HCT116 (cell line): ENCODE measurements around the gene LGALS4. TPM values are rescaled to one million over a fixed set of nuclear protein-coding genes. Genes with fewer than 3 reads are reported as not detected.
"Not testable (repeated sequence)": the region's sequence is repeated elsewhere in the genome, so short reads cannot be mapped to it uniquely, and the experiment has no call there.

Experiments used
- ATAC-seq: fragments of 200-7000 bp; cut with Tn5 transposase; 2 replicates; pipeline ENCODE4 v1.9.1; 2020; ENCODE audit warnings: mild to moderate bottlenecking, moderate library complexity
- BruUV-seq: library from RNA; stranded (reverse); fragments of 400-500 nt; replicated peaks from 2 replicates; lab custom pipeline; 2021; lab: Mats Ljungman, UMichigan
- CTCF ChIA-PET: fragments of 300-600 bp; sonication (Branson Sonifier 250); formaldehyde crosslinking; loops from one replicate; lab custom pipeline; 2021; ENCODE audit warnings: antibody characterized with exemption; lab: Charles Lee
- POLR2A ChIA-PET: fragments of 300-600, 350-600 bp; sonication (Branson Sonifier 250); formaldehyde crosslinking; loops from one replicate; lab custom pipeline; 2021; ENCODE audit warnings: antibody characterized with exemption; lab: Charles Lee
- RAD21 ChIA-PET, 2 experiments: fragments of 300-600 bp; sonication (Branson Sonifier 250); formaldehyde crosslinking; loops; one replicate each; lab custom pipeline; 2023; ENCODE audit warnings: low total read pairs in 2 of 2; ENCODE audit not compliant: uncharacterized antibody in 2 of 2, unreplicated experiment in 2 of 2, low non-redundant PET in 1 of 2; lab: Charles Lee
- DNase-seq: peaks from one replicate; pipeline ENCODE4 v3.0.0-alpha.2; 2010; ENCODE audit warnings: low read depth, low spot score
- H2AFZ ChIP-seq: fragments of 200-600 bp; shearing (Covaris generic), sonication (generic); 2 replicates; pipeline ENCODE4 v1.6.1; 2017; ENCODE audit warnings: low read depth, mixed run types, mixed read lengths, antibody characterized with exemption, low read length; ENCODE audit not compliant: poor library complexity, severe bottlenecking
- H3K27ac ChIP-seq: 2 replicates; pipeline ENCODE4 v1.5.1; 2012; ENCODE audit warnings: low read depth, low read length
- H3K27me3 ChIP-seq: fragments of 200-600 bp; sonication (generic); 2 replicates; pipeline ENCODE4 v1.6.1; 2016; ENCODE audit warnings: mixed run types, low read length, mixed read lengths; ENCODE audit not compliant: insufficient read depth
- H3K36me3 ChIP-seq, 2 experiments: fragments of 200-500 bp in 1 of 2; fragments of 200-600 bp in 1 of 2; sonication (Bioruptor generic) in 1 of 2; sonication (generic) in 1 of 2; 2 replicates each; pipeline versions ENCODE4 v1.5.1 to v1.6.1; 2014 to 2016; ENCODE audit warnings: low read length in 2 of 2, inconsistent platforms in 1 of 2, mixed read lengths in 1 of 2, mixed run types in 1 of 2; ENCODE audit not compliant: insufficient read depth in 2 of 2, control insufficient read depth in 1 of 2
- H3K4me1 ChIP-seq, 2 experiments: fragments of 200-600 bp in 1 of 2; sonication (generic) in 1 of 2; 2 replicates each; pipeline versions ENCODE4 v1.5.1 to v1.6.1; 2012 to 2017; ENCODE audit warnings: low read length in 2 of 2, inconsistent platforms in 1 of 2, mild to moderate bottlenecking in 1 of 2, mixed read lengths in 1 of 2, mixed run types in 1 of 2, moderate library complexity in 1 of 2; ENCODE audit not compliant: insufficient read depth in 2 of 2, control insufficient read depth in 1 of 2
- H3K4me2 ChIP-seq: fragments of 200-600 bp; sonication (generic); 2 replicates; pipeline ENCODE4 v1.6.1; 2017; ENCODE audit warnings: mixed run types, low read length, mixed read lengths
- H3K4me3 ChIP-seq, 2 experiments: fragments of 200-600 bp in 1 of 2; sonication (generic) in 1 of 2; replicated peaks in 1 of 2; 2 replicates each; pipeline ENCODE4 v1.5.1; 2011 to 2016; ENCODE audit warnings: low read length in 2 of 2, control low read depth in 1 of 2, low read depth in 1 of 2, mild to moderate bottlenecking in 1 of 2, mixed read lengths in 1 of 2, mixed run types in 1 of 2
- H3K79me2 ChIP-seq: fragments of 200-600 bp; sonication (generic); 2 replicates; pipeline ENCODE4 v1.6.1; 2017; ENCODE audit warnings: mild to moderate bottlenecking, mixed run types, low read length, moderate library complexity, mixed read lengths; ENCODE audit not compliant: insufficient read depth
- H3K9ac ChIP-seq: fragments of 200-600 bp; sonication (generic); 2 replicates; pipeline ENCODE4 v1.6.1; 2016; ENCODE audit warnings: low read length, mixed read lengths
- H3K9me2 ChIP-seq: fragments of 200-600 bp; sonication (generic), shearing (Covaris generic); 2 replicates; pipeline ENCODE4 v1.6.1; 2017; ENCODE audit warnings: mixed run types, mild to moderate bottlenecking, moderate library complexity; ENCODE audit not compliant: insufficient read depth
- H3K9me3 ChIP-seq, 2 experiments: fragments of 200-500 bp in 1 of 2; fragments of 200-600 bp in 1 of 2; sonication (Bioruptor generic) in 1 of 2; sonication (generic) in 1 of 2; 2 replicates each; pipeline ENCODE4 v1.6.1; 2014 to 2017; ENCODE audit warnings: low read length in 2 of 2, mixed read lengths in 2 of 2, inconsistent platforms in 1 of 2, low read depth in 1 of 2, mild to moderate bottlenecking in 1 of 2, mixed run types in 1 of 2, moderate library complexity in 1 of 2; ENCODE audit not compliant: control insufficient read depth in 1 of 2, insufficient read depth in 1 of 2
- H4K20me1 ChIP-seq: fragments of 200-600 bp; sonication (generic), shearing (Covaris generic); 2 replicates; pipeline ENCODE4 v1.6.1; 2017; ENCODE audit warnings: mixed run types, mild to moderate bottlenecking, moderate library complexity; ENCODE audit not compliant: insufficient read depth
- CBX3 ChIP-seq: IDR thresholded peaks from 2 replicates; pipeline ENCODE4 v1.6.1; 2012; ENCODE audit warnings: low read depth
- CEBPB ChIP-seq: IDR thresholded peaks from 2 replicates; pipeline ENCODE4 v1.6.1; 2012; ENCODE audit warnings: low read depth
- EZH2 ChIP-seq: fragments of 200-600 bp; sonication (generic); IDR thresholded peaks from 2 replicates; pipeline ENCODE4 v1.6.1; 2017; ENCODE audit warnings: antibody characterized with exemption, mixed run types
- EZH2phosphoT487 ChIP-seq: fragments of 200-600 bp; IDR thresholded peaks from 2 replicates; pipeline ENCODE4 v1.6.1; 2018; ENCODE audit warnings: antibody characterized with exemption, borderline replicate concordance
- FOSL1 ChIP-seq: IDR thresholded peaks from 2 replicates; pipeline ENCODE4 v1.6.1; 2012; ENCODE audit warnings: low read depth
- JUND ChIP-seq: IDR thresholded peaks from 2 replicates; pipeline ENCODE4 v1.6.1; 2012
- POLR2AphosphoS5 ChIP-seq: IDR thresholded peaks from 2 replicates; pipeline ENCODE4 v1.6.1; 2011; ENCODE audit warnings: mild to moderate bottlenecking, low read depth, low read length, moderate library complexity
- RAD21 ChIP-seq: IDR thresholded peaks from 2 replicates; pipeline ENCODE4 v1.6.1; 2012; ENCODE audit warnings: low read depth, mild to moderate bottlenecking
- SIN3A ChIP-seq: IDR thresholded peaks from 2 replicates; pipeline ENCODE4 v1.6.1; 2012; ENCODE audit warnings: low read depth
- YY1 ChIP-seq: IDR thresholded peaks from 2 replicates; pipeline ENCODE4 v1.6.1; 2011; ENCODE audit warnings: low read length, low read depth, moderate library complexity, mild to moderate bottlenecking; ENCODE audit not compliant: insufficient replicate concordance; ENCODE audit errors: extremely low read depth
- ZNF274 ChIP-seq: fragments of 200-500 bp; sonication (Bioruptor generic); IDR thresholded peaks from 2 replicates; pipeline ENCODE4 v1.6.1; 2014; ENCODE audit warnings: mild to moderate bottlenecking, low read depth, low read length, inconsistent platforms
- intact Hi-C: fragments of 100-400 bp; cut with micrococcal nuclease; formaldehyde crosslinking; loops from 2 replicates; pipeline ENCODE4 v1.10.0; 2022
- total RNA-seq: library from RNA; stranded (reverse); gene quantifications from one replicate; pipeline ENCODE4 v1.2.1, GENCODE V29; 2021; ENCODE audit not compliant: unreplicated experiment
- TF ChIP-seq, protein P1 (sequence below): IDR thresholded peaks from 2 replicates; pipeline ENCODE4 v1.6.1; 2012; ENCODE audit warnings: low read depth
- TF ChIP-seq, protein P2 (sequence below), 3 experiments: fragments of 200-600 bp in 1 of 3; sonication (generic) in 1 of 3; IDR thresholded peaks in 2 of 3; conservative IDR thresholded peaks in 1 of 3; 2 replicates each; pipeline ENCODE4 v1.5.1; 2012 to 2017; ENCODE audit warnings: low read depth in 2 of 3, low read length in 2 of 3, antibody characterized with exemption in 1 of 3, borderline replicate concordance in 1 of 3, control low read depth in 1 of 3, mild to moderate bottlenecking in 1 of 3, mixed read lengths in 1 of 3, mixed run types in 1 of 3, moderate library complexity in 1 of 3; ENCODE audit not compliant: insufficient read depth in 1 of 3
- TF ChIP-seq, protein P3 (sequence below): IDR thresholded peaks from 2 replicates; pipeline ENCODE4 v1.6.1; 2012
- TF ChIP-seq, protein P4 (sequence below): IDR thresholded peaks from 2 replicates; pipeline ENCODE4 v1.6.1; 2012

The LGALS4 gene
- total RNA-seq, 1 experiment from 2014 or later, result 0.86 TPM

DNA sequence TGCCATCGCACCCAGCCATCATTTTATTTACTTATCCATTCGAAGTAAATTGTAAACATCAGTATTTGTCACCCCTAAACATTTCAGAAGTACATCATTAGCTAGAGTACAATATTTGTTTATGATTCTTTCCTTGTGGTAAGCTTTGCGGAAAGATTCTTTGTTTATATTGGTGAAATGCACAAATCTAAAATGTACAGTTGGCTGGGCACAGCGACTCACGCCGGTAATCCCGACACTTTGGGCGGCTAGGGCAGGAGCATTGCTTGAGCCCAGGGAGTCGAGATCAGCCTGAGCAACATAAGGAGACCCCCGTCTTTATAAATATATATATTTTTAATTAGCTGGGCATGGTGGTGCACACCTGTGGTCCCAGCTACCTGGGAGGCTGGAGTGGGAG is 13.6 kb downstream of the LGALS4 start:
- Histone ChIP-seq H3K27me3 (no peaks in the 10 kb centered on the region), H3K4me3 (no peak overlapping the region), H4K20me1 (no peaks in the 10 kb centered on the region), H3K9me2 (no peaks in the 10 kb centered on the region), H2AFZ (no peak overlapping the region), H3K9ac (no peak overlapping the region), H3K27ac (no peak overlapping the region), H3K4me1 (peaks cover 0 to 3% of the 10 kb centered on the region in 2 experiments; a peak in 1 of 4 replicates), H3K4me2 (no peak overlapping the region), H3K36me3 (no peaks in the 10 kb centered on the region), H3K9me3 (no peaks in the 10 kb centered on the region), H3K79me2 (no peaks in the 10 kb centered on the region)
- no TSS peak for BruUV-seq
- ATAC-seq (no peak), DNase-seq (no peak)
- ChIA-PET POLR2A (interaction anchor here (2.5 kb wide), 1 partner anchor 23 kb away, joined by 13 read pairs; no protein-coding TSS in a partner anchor), RAD21 (no interaction called here), CTCF (no interaction called here)
- intact Hi-C loops, result no loop called here
- TF ChIP-seq, protein P1, sequence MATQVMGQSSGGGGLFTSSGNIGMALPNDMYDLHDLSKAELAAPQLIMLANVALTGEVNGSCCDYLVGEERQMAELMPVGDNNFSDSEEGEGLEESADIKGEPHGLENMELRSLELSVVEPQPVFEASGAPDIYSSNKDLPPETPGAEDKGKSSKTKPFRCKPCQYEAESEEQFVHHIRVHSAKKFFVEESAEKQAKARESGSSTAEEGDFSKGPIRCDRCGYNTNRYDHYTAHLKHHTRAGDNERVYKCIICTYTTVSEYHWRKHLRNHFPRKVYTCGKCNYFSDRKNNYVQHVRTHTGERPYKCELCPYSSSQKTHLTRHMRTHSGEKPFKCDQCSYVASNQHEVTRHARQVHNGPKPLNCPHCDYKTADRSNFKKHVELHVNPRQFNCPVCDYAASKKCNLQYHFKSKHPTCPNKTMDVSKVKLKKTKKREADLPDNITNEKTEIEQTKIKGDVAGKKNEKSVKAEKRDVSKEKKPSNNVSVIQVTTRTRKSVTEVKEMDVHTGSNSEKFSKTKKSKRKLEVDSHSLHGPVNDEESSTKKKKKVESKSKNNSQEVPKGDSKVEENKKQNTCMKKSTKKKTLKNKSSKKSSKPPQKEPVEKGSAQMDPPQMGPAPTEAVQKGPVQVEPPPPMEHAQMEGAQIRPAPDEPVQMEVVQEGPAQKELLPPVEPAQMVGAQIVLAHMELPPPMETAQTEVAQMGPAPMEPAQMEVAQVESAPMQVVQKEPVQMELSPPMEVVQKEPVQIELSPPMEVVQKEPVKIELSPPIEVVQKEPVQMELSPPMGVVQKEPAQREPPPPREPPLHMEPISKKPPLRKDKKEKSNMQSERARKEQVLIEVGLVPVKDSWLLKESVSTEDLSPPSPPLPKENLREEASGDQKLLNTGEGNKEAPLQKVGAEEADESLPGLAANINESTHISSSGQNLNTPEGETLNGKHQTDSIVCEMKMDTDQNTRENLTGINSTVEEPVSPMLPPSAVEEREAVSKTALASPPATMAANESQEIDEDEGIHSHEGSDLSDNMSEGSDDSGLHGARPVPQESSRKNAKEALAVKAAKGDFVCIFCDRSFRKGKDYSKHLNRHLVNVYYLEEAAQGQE, result no peak
- TF ChIP-seq CBX3, result no peak
- no peak for TF ChIP-seq EZH2phosphoT487
- TF ChIP-seq CEBPB, result no peak
- TF ChIP-seq POLR2AphosphoS5, result no peak
- TF ChIP-seq ZNF274, result no peak
- TF ChIP-seq YY1, result no peak
- TF ChIP-seq, protein P2, sequence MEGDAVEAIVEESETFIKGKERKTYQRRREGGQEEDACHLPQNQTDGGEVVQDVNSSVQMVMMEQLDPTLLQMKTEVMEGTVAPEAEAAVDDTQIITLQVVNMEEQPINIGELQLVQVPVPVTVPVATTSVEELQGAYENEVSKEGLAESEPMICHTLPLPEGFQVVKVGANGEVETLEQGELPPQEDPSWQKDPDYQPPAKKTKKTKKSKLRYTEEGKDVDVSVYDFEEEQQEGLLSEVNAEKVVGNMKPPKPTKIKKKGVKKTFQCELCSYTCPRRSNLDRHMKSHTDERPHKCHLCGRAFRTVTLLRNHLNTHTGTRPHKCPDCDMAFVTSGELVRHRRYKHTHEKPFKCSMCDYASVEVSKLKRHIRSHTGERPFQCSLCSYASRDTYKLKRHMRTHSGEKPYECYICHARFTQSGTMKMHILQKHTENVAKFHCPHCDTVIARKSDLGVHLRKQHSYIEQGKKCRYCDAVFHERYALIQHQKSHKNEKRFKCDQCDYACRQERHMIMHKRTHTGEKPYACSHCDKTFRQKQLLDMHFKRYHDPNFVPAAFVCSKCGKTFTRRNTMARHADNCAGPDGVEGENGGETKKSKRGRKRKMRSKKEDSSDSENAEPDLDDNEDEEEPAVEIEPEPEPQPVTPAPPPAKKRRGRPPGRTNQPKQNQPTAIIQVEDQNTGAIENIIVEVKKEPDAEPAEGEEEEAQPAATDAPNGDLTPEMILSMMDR (IDR thresholded peaks at IDR 0.05 in 2 of 3, conservative IDR thresholded peaks at IDR 0.05 in 1 of 3; ENCODE audit: borderline replicate concordance in 1 of 3, insufficient read depth in 1 of 3, low read depth in 2 of 3, low read length in 2 of 3), result no peak
- TF ChIP-seq RAD21, result no peak
- TF ChIP-seq EZH2, result no peak
- TF ChIP-seq SIN3A, result no peak
- TF ChIP-seq, protein P3, sequence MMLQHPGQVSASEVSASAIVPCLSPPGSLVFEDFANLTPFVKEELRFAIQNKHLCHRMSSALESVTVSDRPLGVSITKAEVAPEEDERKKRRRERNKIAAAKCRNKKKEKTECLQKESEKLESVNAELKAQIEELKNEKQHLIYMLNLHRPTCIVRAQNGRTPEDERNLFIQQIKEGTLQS, result no peak
- TF ChIP-seq, protein P4, sequence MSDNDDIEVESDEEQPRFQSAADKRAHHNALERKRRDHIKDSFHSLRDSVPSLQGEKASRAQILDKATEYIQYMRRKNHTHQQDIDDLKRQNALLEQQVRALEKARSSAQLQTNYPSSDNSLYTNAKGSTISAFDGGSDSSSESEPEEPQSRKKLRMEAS, result no peak
- TF ChIP-seq FOSL1, result no peak
- TF ChIP-seq JUND, result no peak

DNA sequence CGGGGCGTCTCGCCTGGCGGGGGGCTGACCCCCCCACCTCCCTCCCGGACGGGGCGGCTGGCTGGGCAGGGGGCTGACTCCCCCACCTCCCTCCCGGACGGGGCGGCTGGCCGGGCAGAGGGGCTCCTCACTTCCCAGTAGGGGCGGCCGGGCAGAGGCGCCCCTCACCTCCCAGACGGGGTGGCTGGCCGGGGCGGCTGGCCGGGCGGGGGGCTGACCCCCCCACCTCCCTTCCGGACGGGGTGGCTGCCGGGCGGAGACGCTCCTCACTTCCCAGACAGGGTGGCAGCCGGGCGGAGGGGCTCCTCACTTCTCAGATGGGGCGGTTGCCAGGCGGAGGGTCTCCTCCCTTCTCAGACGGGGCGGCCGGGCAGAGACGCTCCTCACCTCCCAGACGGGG is 15.0 kb downstream of the LGALS4 start:
- H3K4me1 ChIP-seq, H2AFZ ChIP-seq, intact Hi-C loops, RAD21 ChIA-PET, H3K79me2 ChIP-seq, H3K9me3 ChIP-seq, H3K27ac ChIP-seq, H3K4me2 ChIP-seq, H3K4me3 ChIP-seq, H3K9ac ChIP-seq, H3K36me3 ChIP-seq, ATAC-seq, H3K9me2 ChIP-seq, H4K20me1 ChIP-seq, BruUV-seq, DNase-seq, H3K27me3 ChIP-seq, POLR2A ChIA-PET, CTCF ChIA-PET: not testable (repeated sequence)
